ENCODE data around the gene PYY. TPM values are rescaled to one million over a fixed set of nuclear protein-coding genes. Genes with fewer than 3 reads are reported as not detected.

PYY gene
- total RNA-seq, 4 donors from 2014 or later = 7.5 to 58.0 (median 27.5) TPM; not detected in 1

GRCh38 chr17:43958748-43959352 is 5.1 kb upstream of the PYY start:
- no peak overlapping the region for H3K4me3 ChIP-seq
- TF ChIP-seq POLR2A (IDR thresholded peaks at IDR 0.05) (no peak), CTCF (IDR thresholded peaks at IDR 0.05) (no peak)
- no peak overlapping the region for H3K27ac ChIP-seq
- no peaks in the 10 kb centered on the region for H3K36me3 ChIP-seq
- H3K27me3 ChIP-seq = no peaks in the 10 kb centered on the region
- no peaks in the 10 kb centered on the region for H3K9me3 ChIP-seq
- no peaks in the 10 kb centered on the region for H3K4me1 ChIP-seq
- no peak for DNase-seq

DNA sequence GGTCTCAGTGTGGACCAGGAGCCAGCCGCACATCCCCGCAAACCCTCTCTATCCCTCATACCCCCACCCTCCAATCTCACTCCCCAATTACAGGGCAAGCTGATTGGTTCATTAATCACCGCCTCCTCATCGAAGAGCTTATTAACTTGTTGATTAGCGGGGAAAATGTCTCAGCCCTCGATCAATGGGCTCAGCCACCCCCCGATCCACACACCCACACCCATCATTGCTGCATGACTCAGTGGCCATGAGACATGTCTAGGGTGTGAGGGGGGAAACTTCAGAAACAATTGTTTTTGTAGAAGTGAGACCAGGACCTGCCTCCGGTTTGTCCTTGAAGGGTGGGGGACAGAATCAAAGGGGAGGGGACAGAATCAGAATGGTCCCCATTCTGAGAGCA is 2.5 kb upstream of the PYY start:
- Histone ChIP-seq H3K27ac (no peak overlapping the region), H3K36me3 (no peaks in the 10 kb centered on the region), H3K4me3 (no peak overlapping the region), H3K4me1 (peaks cover 0 to 13% (median 0%) of the 10 kb centered on the region in 4 donors), H3K27me3 (peaks cover 4 to 16% of the 10 kb centered on the region in 2 donors), H3K9me3 (no peaks in the 10 kb centered on the region)
- TF ChIP-seq CTCF (IDR thresholded peaks at IDR 0.05) (no peak), POLR2A (IDR thresholded peaks at IDR 0.05) (no peak)
- no peak for DNase-seq

- no peak for TF ChIP-seq POLR2A (IDR thresholded peaks at IDR 0.05)
- TF ChIP-seq CTCF (IDR thresholded peaks at IDR 0.05) = no peak
- no peak for DNase-seq
- Histone ChIP-seq H3K36me3 (no peaks in the 10 kb centered on the region), H3K9me3 (no peaks in the 10 kb centered on the region), H3K4me3 (no peak overlapping the region), H3K27me3 (peaks cover 4 to 24% of the 10 kb centered on the region in 2 donors), H3K27ac (no peak overlapping the region), H3K4me1 (peaks cover 0 to 13% (median 0%) of the 10 kb centered on the region in 4 donors)
These were observed 745 bp downstream of the PYY start for GRCh38 chr17:43952724-43953666.

GRCh38 chr17:43952351-43952723 is 1.4 kb downstream of the PYY start:
- DNase-seq = no peak
- H3K27me3 ChIP-seq = peaks cover 4 to 24% of the 10 kb centered on the region in 2 donors

GRCh38 chr17:43951750-43952149 is 2.0 kb downstream of the PYY start:
- Histone ChIP-seq H3K4me3 (no peak overlapping the region), H3K27me3 (peaks cover 4 to 24% of the 10 kb centered on the region in 2 donors), H3K27ac (no peak overlapping the region), H3K4me1 (peaks cover 0 to 13% (median 0%) of the 10 kb centered on the region in 4 donors), H3K36me3 (no peaks in the 10 kb centered on the region), H3K9me3 (no peaks in the 10 kb centered on the region)
- TF ChIP-seq POLR2A (IDR thresholded peaks at IDR 0.05) (no peak), CTCF (IDR thresholded peaks at IDR 0.05) (no peak)
- DNase-seq = no peak

More at GRCh38 chr17:43952351-43952723, 1.4 kb downstream of the PYY start:
- no peaks in the 10 kb centered on the region for H3K36me3 ChIP-seq
- TF ChIP-seq CTCF (IDR thresholded peaks at IDR 0.05) (no peak), POLR2A (IDR thresholded peaks at IDR 0.05) (no peak)
- no peak overlapping the region for H3K4me3 ChIP-seq
- peaks cover 0 to 13% (median 0%) of the 10 kb centered on the region in 4 donors for H3K4me1 ChIP-seq
- no peak overlapping the region for H3K27ac ChIP-seq
- H3K9me3 ChIP-seq = no peaks in the 10 kb centered on the region

All from Peyer's patch (tissue), 4 donors.